Caco-2 (cell line): ENCODE data around the gene ASTN1. TPM values are rescaled to one million over a fixed set of nuclear protein-coding genes. Genes with fewer than 3 reads are reported as not detected.

Experiments used
- BruUV-seq: library from RNA; stranded (reverse); fragments of 400-500 nt; replicated peaks from 2 replicates; lab custom pipeline; 2021; lab: Mats Ljungman, UMichigan
- CTCF ChIA-PET: fragments of 300-600 bp; sonication (Branson Sonifier 250); formaldehyde crosslinking; loops from one replicate; lab custom pipeline; 2022; ENCODE audit warnings: antibody characterized with exemption; lab: Charles Lee
- POLR2A ChIA-PET: fragments of 300-600 bp; sonication (Branson Sonifier 250); formaldehyde crosslinking; loops from one replicate; lab custom pipeline; 2022; ENCODE audit warnings: antibody characterized with exemption; lab: Charles Lee
- DNase-seq, 2 experiments: peaks; one replicate each; pipeline versions ENCODE4 v3.0.0 to v3.0.0-alpha.2; 2020 to 2022
- H3K27me3 ChIP-seq: replicated peaks from 2 replicates; pipeline ENCODE4 v1.6.0; 2011; ENCODE audit warnings: low read length; ENCODE audit not compliant: control insufficient read depth, insufficient read depth
- H3K36me3 ChIP-seq: 2 replicates; pipeline ENCODE4 v1.5.1; 2011; ENCODE audit warnings: low read length; ENCODE audit not compliant: control insufficient read depth, insufficient read depth
- H3K4me1 ChIP-seq: fragments of 250-450 bp; sonication (Bioruptor Pico); 2 replicates; pipeline ENCODE4 v1.5.1; 2020; ENCODE audit warnings: mild to moderate bottlenecking
- H3K4me3 ChIP-seq: 2 replicates; pipeline ENCODE4 v1.5.1; 2011; ENCODE audit warnings: low read depth, mild to moderate bottlenecking, control low read depth, low read length
- H3K9me3 ChIP-seq: fragments of 250-450 bp; sonication (Bioruptor Pico); 2 replicates; pipeline ENCODE4 v1.5.1; 2020; ENCODE audit warnings: mild to moderate bottlenecking, moderate library complexity
- H3K27ac Mint-ChIP-seq: one replicate; pipeline ENCODE4 v1.8.0; 2022; ENCODE audit warnings: mixed read lengths; ENCODE audit not compliant: unreplicated experiment
- H3K27me3 Mint-ChIP-seq: one replicate; pipeline ENCODE4 v1.8.0; 2022; ENCODE audit warnings: mixed read lengths; ENCODE audit not compliant: insufficient read depth, unreplicated experiment
- H3K36me3 Mint-ChIP-seq: one replicate; pipeline ENCODE4 v1.8.0; 2022; ENCODE audit warnings: mild to moderate bottlenecking, mixed read lengths; ENCODE audit not compliant: insufficient read depth, unreplicated experiment
- H3K4me1 Mint-ChIP-seq: one replicate; pipeline ENCODE4 v1.8.0; 2022; ENCODE audit warnings: low read depth, mixed read lengths; ENCODE audit not compliant: unreplicated experiment
- H3K4me3 Mint-ChIP-seq: one replicate; pipeline ENCODE4 v1.8.0; 2022; ENCODE audit warnings: mild to moderate bottlenecking, moderate library complexity, mixed read lengths; ENCODE audit not compliant: unreplicated experiment
- H3K9me3 Mint-ChIP-seq: one replicate; pipeline ENCODE4 v1.8.0; 2022; ENCODE audit warnings: mixed read lengths; ENCODE audit not compliant: unreplicated experiment
- CTCF ChIP-seq, 2 experiments: fragments of 200-600 bp in 1 of 2; IDR thresholded peaks; 1 replicate in 1 of 2; 2 replicates in 1 of 2; pipeline versions ENCODE4 v1.5.1 to v1.8.0; 2011 to 2022; ENCODE audit warnings: antibody characterized with exemption in 1 of 2, control low read depth in 1 of 2, inconsistent platforms in 1 of 2, low read depth in 1 of 2, low read length in 1 of 2, mild to moderate bottlenecking in 1 of 2, moderate library complexity in 1 of 2; ENCODE audit not compliant: insufficient read depth in 1 of 2, severe bottlenecking in 1 of 2, unreplicated experiment in 1 of 2
- intact Hi-C: fragments of 100-400 bp; cut with micrococcal nuclease; formaldehyde crosslinking; loops from one replicate; pipeline ENCODE4 v1.10.0; 2022; ENCODE audit not compliant: unreplicated experiment
- total RNA-seq: library from RNA; stranded (reverse); gene quantifications from 2 replicates; pipeline ENCODE4 v1.2.3, GENCODE V29; 2022

Gene ASTN1
- total RNA-seq, 1 experiment from 2014 or later = not detected

GRCh38 chr1:177106196-177106595 is 58.3 kb downstream of the ASTN1 start:
- intact Hi-C loops = no loop called here
- BruUV-seq = no TSS peak
- H3K27me3 ChIP-seq = no peaks in the 10 kb centered on the region
- Mint-ChIP-seq H3K27ac (no peak overlapping the region), H3K4me1 (no peaks in the 10 kb centered on the region), H3K27me3 (peaks cover 6% of the 10 kb centered on the region), H3K4me3 (no peak overlapping the region), H3K36me3 (no peaks in the 10 kb centered on the region), H3K9me3 (no peaks in the 10 kb centered on the region)
- H3K9me3 ChIP-seq = no peaks in the 10 kb centered on the region
- TF ChIP-seq CTCF (IDR thresholded peaks at IDR 0.05; ENCODE audit: insufficient read depth in 1 of 2, low read depth in 1 of 2, low read length in 1 of 2, severe bottlenecking in 1 of 2, unreplicated experiment in 1 of 2) = no peak
- no peaks in the 10 kb centered on the region for H3K4me1 ChIP-seq
- H3K36me3 ChIP-seq = no peaks in the 10 kb centered on the region
- no peak for DNase-seq
- CTCF ChIA-PET = no interaction called here
- H3K4me3 ChIP-seq = no peak overlapping the region
- POLR2A ChIA-PET = no interaction called here

DNA sequence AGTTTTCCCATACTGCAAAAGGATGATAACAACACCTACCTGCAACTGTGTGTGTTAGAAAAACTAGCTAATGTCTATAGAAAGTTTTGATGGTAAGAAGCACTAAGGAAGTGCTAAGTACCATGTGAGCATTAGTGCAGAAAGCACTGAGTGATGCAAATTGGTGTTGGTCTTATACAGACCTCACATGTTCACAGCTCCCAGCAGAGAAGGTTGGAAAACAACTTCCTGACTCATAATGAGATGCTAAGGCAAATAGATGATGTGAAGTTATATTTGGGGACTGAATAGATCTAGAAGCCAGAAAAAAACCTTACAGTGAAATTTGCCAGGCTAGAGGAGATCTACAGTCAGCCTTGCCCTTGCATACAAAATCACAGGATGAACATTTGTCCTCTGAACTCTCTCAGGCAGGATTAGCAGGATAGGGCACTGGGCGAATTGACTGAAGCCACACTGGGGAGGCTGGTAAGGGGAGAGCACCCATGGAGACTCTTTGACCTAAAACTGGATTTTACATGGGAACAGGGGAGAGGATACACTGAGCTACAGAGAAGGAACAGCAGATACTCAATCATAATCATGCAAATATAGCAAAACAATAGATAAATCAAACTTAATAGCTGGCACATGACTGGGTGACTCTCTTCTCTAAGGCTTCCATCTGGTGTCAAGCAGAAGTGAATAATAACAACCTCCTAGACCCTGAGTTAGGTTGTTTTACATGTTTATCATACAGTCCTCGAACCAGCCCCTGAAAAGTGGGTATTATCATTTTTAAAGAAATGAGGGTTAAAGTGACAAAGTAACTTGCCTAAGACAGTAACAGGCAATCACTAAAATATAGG is 61.3 kb downstream of the ASTN1 start:
- Mint-ChIP-seq H3K9me3 (no peaks in the 10 kb centered on the region), H3K4me1 (no peaks in the 10 kb centered on the region), H3K27ac (no peak overlapping the region), H3K36me3 (no peaks in the 10 kb centered on the region), H3K4me3 (no peak overlapping the region), H3K27me3 (no peaks in the 10 kb centered on the region)
- BruUV-seq = no TSS peak
- no peaks in the 10 kb centered on the region for H3K36me3 ChIP-seq
- H3K4me1 ChIP-seq = no peaks in the 10 kb centered on the region
- CTCF ChIA-PET = no interaction called here
- intact Hi-C loops = no loop called here
- DNase-seq = no peak
- H3K9me3 ChIP-seq = no peaks in the 10 kb centered on the region
- TF ChIP-seq CTCF (IDR thresholded peaks at IDR 0.05; ENCODE audit: insufficient read depth in 1 of 2, low read depth in 1 of 2, low read length in 1 of 2, severe bottlenecking in 1 of 2, unreplicated experiment in 1 of 2) = no peak
- H3K27me3 ChIP-seq = no peaks in the 10 kb centered on the region
- no peak overlapping the region for H3K4me3 ChIP-seq
- POLR2A ChIA-PET = no interaction called here

- H3K27ac Mint-ChIP-seq = no peak overlapping the region
- CTCF ChIA-PET = no interaction called here
- POLR2A ChIA-PET = no interaction called here
- no peaks in the 10 kb centered on the region for H3K4me1 ChIP-seq
- H3K4me3 Mint-ChIP-seq = no peak overlapping the region
- BruUV-seq = no TSS peak
- no peak overlapping the region for H3K4me3 ChIP-seq
- no peaks in the 10 kb centered on the region for H3K9me3 ChIP-seq
- no peaks in the 10 kb centered on the region for H3K36me3 Mint-ChIP-seq
- peaks cover 7% of the 10 kb centered on the region for H3K27me3 Mint-ChIP-seq
- H3K27me3 ChIP-seq = no peaks in the 10 kb centered on the region
- no peak for DNase-seq
- no peaks in the 10 kb centered on the region for H3K9me3 Mint-ChIP-seq
- H3K36me3 ChIP-seq = no peaks in the 10 kb centered on the region
- no peak for TF ChIP-seq CTCF (IDR thresholded peaks at IDR 0.05; ENCODE audit: insufficient read depth in 1 of 2, low read depth in 1 of 2, low read length in 1 of 2, severe bottlenecking in 1 of 2, unreplicated experiment in 1 of 2)
- no peaks in the 10 kb centered on the region for H3K4me1 Mint-ChIP-seq
- intact Hi-C loops = no loop called here
Observed at GRCh38 chr1:177092001-177092400, 72.5 kb downstream of the ASTN1 start.
